ENCODE data around the gene KRT36.

The KRT36 gene

DNA sequence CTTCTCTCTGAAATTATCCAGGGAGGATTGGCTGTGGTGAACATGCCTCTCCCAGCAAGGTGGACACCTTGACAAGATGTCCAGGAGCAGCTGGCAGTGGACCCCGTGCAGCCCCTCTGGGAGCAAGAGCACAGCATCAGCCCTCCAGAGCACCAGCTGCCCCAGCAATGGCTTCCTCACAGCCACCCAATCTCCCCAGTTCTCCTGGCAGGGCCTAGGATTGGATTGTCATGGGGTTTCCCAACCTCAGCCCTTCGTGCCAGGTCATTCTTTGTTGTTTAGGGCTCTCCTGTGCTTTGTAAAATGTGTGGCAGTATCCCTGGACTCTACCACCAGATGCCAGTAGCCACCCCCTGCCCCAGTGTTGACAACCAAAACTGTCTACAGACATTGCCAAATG lies 1.8 kb upstream of the KRT36 start:
- H3K4me3 ChIP-seq (ENCODE audit: low read depth, low read length): no peak overlapping the region
- TF ChIP-seq, protein P1, sequence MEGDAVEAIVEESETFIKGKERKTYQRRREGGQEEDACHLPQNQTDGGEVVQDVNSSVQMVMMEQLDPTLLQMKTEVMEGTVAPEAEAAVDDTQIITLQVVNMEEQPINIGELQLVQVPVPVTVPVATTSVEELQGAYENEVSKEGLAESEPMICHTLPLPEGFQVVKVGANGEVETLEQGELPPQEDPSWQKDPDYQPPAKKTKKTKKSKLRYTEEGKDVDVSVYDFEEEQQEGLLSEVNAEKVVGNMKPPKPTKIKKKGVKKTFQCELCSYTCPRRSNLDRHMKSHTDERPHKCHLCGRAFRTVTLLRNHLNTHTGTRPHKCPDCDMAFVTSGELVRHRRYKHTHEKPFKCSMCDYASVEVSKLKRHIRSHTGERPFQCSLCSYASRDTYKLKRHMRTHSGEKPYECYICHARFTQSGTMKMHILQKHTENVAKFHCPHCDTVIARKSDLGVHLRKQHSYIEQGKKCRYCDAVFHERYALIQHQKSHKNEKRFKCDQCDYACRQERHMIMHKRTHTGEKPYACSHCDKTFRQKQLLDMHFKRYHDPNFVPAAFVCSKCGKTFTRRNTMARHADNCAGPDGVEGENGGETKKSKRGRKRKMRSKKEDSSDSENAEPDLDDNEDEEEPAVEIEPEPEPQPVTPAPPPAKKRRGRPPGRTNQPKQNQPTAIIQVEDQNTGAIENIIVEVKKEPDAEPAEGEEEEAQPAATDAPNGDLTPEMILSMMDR (IDR thresholded peaks at IDR 0.05; ENCODE audit: borderline replicate concordance, insufficient read depth, low read depth, low read length): no peak

DNA sequence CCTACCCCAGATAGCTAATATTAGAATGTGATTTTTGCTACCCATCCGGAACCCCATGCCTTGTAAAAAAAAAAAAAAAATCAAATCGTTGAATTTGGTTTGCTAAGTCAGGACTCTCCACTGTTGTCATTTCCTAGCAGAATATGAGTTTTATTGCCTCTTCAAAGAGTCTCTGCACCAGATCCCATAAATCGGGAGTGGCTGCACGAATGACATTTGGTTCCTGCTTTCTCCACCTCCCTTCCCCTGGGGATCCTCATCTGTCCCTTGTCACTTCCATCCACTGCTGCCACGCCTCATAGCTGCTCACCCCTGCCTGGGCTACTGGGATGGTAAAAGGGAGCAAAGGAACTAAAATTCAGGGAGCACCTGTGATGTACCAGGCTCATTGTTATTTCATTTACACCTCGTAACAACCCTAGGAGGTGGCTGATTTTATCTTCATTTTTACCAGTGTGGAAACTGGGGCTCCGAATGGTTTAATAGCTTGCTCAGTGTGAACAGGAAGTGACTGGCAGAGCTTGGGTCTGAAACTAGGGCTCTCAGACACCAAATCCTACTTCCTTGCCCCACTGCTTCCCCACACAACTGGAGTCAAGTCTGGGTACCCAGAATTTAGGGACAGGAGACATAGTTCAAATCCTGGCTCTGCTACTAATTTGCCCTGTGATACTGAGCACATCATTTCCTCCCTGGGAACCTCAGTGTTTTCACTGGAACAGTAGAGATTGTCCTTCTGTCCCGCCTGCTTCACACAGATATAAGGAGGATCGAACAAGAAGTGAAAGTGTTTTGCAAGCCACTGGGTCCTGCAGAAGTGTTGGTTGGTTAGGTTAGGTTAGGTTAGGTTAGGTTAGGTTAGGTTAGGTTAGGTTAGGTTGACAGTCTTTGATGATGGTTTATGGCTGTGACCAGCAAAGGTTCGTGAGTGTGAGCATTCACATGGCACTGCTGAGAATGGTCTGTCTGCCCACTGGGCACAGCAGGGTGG lies 585 bp upstream of the KRT36 start:
- no peak overlapping the region for H3K4me3 ChIP-seq (ENCODE audit: low read depth, low read length)
- TF ChIP-seq, protein P1 (IDR thresholded peaks at IDR 0.05; ENCODE audit: borderline replicate concordance, insufficient read depth, low read depth, low read length): no peak

DNA sequence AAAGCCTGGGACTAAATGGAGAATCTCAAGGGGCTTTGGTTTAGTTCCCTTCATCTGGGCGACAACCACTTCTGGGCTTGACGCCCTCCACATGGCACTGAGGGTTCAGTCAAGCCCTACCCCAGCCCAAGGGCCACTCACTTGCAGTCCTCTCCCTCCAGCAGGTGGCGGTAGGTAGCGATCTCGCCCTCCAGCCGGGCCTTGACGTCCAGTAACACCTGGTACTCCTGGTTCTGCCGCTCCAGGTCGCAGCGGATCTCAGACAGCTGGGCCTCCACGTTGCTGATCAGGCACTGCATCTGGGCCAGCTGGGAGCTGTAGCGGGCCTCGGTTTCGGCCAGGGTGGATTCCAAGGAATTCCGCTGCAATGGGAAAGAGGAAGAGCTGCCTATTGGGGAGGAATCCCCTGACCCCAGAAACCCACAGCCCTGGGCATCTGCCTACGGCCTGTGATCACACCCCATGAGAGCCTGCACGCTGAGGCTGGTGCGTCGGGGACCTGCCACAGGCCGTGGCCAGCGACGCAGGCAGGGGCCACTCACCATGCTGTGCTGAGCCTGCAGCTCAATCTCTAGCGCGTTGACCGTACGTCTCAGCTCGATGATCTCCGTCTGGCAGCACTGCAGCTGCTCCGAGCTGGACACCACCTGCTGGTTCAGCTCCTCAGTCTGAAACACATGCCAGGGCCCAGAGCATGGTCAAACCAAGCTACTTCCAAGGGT lies 2.7 kb downstream of the KRT36 start:
- no peak overlapping the region for H3K4me3 ChIP-seq (ENCODE audit: low read depth, low read length)
- TF ChIP-seq, protein P1 (IDR thresholded peaks at IDR 0.05; ENCODE audit: borderline replicate concordance, insufficient read depth, low read depth, low read length): peak; percentile 75

DNA sequence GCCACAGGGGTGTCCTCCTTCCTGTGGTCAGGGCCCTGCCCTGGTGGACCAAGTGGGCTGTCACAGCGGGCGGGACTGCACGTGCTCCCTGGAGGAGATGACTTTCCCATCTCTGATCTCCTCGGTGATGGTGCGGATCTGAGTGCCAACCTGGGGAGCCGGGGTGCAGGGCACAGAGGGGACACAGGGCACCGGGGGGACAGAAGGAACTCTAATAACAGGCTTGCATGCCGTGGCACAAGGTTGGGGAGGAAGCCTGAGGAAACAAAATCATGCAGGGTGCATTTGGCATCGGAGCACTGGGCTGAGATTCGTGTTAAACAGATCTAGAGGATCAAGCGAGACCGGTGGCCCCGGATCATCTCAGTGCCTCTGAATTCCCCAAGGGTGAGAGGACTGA lies 3.4 kb downstream of the KRT36 start:
- no peak overlapping the region for H3K4me3 ChIP-seq (ENCODE audit: low read depth, low read length)
- TF ChIP-seq, protein P1 (IDR thresholded peaks at IDR 0.05; ENCODE audit: borderline replicate concordance, insufficient read depth, low read depth, low read length): no peak

DNA sequence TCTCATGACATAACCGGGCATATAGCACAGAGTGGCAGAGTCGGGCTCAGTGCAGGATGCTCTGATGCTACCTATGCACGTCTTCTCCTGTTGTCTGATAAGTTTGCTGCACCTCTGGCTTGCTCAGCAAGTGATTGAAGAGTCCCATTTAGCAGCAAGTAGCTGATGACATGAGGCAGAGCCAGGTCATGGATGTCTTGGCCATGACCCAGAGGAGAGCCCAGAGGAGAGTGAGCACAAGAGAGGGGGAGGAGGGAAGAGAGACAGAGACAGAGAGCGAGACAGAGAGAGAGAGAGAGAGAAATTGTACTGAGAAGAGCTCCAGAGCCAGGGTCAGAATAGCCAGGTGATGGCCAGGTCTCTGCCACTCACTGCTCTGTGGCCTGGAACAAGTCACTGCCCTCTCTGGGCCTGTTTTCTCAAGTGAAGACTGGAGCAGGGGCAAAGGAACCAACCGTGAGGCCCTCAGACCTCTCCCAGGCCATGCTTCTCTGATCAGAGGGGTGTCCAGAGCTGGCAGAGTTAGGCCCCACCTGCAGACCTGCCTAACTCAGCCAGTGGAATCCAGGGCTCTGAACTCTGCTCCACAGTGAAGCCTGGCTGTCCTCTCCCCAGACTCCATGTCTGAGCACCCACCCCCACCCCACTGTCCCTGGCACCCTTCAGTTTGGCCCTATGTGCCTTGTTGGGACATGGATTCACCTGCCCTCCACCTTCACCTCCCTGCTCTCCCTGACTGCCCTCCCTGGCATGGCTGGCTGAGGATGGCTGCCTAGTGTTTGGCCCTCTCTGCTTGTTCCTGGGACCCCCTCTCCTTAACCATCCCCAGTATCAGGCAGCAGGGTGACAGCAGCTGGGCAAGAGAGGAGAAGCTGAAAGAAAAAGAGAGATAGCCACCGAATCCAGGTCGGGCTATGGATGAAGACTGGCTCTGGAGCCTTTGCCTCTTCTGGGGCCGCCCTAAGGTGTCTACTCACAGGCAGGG lies 4.5 kb downstream of the KRT36 start:
- H3K4me3 ChIP-seq (ENCODE audit: low read depth, low read length): no peak overlapping the region
- TF ChIP-seq, protein P1 (IDR thresholded peaks at IDR 0.05; ENCODE audit: borderline replicate concordance, insufficient read depth, low read depth, low read length): no peak

DNA sequence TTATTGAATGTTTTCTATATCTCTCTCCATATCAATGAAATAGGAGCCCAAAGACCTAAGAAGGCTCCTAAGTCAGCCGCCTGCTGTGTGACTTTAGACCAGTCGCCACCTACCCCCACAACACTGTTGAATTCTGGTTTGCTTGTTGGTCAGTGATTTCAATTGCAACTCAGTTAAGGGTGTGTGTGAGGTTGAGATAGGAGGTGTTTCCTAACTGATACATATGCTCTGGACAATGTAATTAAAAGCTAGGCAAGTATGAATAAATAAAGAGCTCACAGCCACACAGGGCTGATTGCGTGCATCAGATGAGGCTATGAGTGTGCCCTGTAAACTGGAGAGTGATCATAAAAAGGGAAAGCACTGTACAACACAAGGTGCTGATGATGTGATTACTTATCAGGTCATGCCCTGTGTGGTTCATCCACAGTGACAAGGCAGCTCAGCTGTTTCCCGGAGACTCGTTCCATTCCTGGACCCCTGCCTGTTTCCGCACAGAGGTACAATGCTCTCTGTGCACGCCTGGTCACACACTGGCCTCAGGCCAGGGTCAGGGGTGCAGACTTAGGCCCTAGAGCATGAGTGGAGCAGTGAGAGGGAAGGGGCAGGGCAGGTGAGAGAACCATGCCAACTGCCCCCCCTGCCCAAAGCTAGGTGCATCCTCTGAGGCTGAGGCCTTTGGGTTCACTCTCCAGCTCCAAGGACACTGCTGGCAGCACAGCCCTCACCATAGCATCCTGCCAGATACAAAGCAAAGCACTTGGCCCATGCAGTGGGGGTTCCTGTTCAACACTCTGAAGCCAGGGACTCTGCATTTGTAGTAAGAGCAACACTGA lies 5.5 kb downstream of the KRT36 start:
- TF ChIP-seq, protein P1 (IDR thresholded peaks at IDR 0.05; ENCODE audit: borderline replicate concordance, insufficient read depth, low read depth, low read length): no peak
- H3K4me3 ChIP-seq (ENCODE audit: low read depth, low read length): no peak overlapping the region
